Measurements from ENCODE around the gene EGFR.

The EGFR gene

DNA sequence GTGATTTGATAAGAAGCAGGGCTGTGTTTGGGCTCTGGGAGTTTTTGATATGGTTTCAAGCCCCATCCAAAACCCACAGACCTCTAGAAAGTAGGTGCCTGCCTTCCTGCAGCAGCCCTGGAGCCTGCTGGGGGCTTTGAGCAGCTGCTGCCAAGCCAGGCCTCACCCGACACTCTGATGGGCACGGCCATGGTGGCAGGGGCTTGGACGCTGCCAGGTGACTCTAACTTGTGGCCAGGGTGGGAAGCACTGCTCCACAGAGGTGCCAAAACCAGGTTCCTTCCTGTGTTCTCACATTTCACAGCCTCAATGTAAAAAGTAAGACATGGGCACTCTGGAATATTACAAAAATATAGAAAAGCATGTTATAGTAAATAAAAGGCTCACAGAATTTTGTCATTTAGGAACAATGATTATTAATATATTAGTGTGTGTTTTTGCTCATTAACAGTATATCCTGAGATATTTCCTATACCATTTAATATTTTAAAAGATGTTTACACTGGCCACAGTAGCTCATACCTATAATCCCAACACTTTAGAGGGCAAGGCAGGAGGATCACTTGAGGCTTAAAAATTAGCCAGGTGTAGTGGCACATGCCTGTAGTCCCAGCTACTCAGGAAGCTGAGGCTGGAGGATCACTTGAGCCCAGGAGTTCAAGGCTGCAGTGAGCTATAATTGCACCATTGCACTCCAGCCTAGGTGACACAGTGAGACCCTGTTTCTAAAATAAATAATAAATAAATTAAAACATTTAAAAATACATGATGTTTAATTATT lies 95.1 kb downstream of the EGFR start:
- intact Hi-C loops (cut with DNase I): no loop called here
- no peak for DNase-seq

DNA sequence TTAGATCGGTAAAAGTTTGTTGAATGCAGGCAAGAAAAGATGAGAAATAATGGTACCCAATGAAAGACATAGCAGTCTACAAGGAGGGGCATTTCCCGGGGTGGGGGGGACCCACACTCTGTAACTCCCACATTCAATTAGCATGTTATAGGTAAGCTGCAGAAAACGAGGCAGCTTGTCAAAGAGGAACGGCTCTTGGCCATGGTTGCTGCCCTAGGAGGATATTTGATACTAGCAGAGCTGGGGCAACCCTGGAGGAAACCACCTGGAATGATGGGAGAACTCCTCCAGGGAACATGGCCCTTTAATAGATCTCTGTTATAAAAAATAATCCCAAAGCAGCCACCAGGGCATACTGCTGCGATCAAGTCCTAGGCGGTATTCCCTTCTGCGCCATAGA lies 98.5 kb downstream of the EGFR start:
- intact Hi-C loops (cut with DNase I): no loop called here
- no peak for DNase-seq

DNA sequence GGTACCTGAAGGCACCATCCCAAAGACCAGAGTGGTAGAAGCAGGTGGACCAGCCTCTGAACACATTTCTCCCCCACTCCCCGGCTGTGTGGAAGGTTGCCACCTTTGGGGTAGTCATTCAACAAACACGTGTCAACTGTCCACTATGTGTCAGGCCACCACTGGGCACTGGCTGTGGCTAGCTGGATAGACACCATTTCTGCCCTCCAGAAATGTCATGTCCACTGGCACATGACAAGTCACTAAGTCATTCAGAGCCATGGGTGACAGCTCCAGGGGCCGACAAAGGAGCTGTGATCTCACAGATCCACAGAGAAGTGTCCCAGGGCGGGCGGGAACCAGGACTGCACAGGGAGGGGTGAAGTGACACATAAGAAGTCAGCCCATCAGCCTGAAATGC lies 99.6 kb downstream of the EGFR start:
- intact Hi-C loops (cut with DNase I): no loop called here
- peak in 1 of 10 donors; percentile 31 for DNase-seq

DNA sequence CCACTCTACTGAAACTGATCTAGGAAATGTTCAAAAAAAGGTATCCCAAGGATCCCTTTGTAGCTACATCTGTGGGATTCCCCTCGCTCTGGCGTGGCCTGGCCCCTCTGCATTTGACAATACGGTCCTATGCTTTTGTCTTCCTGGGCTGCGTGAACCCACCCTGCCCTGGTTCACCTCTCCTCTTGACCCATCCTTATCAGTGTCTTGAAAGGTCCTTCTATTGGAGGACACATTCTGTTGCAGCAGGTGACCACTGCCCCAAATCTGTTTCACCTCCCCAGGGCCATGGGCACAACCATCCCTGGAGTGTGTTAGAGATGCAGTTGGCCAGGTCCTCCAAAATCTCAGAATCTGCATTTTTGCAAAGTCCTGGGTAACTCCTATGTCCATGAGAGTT lies 100.8 kb downstream of the EGFR start:
- DNase-seq: no peak
- intact Hi-C loops (cut with DNase I): no loop called here

- intact Hi-C loops (cut with DNase I): no loop called here
- peak in 1 of 10 donors; percentile 42 for DNase-seq
Measured at GRCh38 chr7:55120074-55120473, 101.3 kb downstream of the EGFR start.

DNA sequence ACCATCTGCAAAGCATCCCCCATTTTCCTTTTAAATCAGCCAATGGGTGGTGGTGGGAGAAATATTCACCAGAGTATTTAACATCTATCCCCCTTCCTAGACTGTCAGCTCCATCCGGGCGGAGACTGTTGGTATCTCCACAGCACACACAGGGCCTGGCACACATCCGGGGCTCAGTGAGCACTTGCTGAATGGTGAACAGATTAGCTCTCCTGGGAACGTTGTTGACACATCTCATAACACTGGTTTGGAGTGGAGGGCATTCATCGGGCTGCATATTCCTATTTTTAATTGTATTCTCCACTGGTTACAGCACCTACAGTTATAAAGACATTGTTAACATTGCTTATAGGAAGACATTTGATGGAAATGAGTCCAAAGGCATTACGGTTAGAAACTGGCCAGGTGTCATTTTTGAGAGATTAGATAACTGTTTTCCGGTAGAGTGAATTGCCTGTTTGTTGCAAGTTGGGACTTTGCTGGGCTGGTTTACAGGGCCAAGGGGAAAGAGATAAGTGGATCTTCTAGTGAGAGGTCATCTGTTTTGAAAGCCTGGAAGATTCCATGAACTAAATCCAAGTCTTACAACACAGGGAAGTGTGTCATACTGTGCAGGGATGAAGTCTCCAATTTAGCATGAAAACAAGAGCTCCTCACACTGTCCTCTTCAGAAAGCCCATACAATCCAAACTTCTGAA lies 101.8 kb downstream of the EGFR start:
- no peak for DNase-seq
- intact Hi-C loops (cut with DNase I): no loop called here

DNA sequence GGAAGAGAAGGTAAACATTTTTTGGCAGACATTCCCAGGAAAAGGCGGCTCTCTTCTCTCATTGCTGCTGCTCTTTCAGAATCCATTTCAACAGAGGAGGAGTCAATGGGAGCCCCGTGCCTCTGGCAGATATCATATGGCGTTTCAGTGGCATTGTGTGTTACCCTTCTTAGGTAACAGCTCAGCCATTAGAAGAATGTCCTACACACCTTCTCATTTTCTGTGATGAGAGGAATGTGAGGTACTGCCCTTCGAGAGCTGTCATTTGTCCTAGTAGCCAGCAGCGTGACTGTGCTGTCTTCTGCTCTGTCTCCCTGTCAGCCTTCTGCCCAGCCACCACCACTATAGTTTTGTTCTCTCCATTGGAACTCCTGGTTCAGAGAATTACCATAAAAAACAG lies 102.4 kb downstream of the EGFR start:
- intact Hi-C loops (cut with DNase I): no loop called here
- DNase-seq: no peak

DNA sequence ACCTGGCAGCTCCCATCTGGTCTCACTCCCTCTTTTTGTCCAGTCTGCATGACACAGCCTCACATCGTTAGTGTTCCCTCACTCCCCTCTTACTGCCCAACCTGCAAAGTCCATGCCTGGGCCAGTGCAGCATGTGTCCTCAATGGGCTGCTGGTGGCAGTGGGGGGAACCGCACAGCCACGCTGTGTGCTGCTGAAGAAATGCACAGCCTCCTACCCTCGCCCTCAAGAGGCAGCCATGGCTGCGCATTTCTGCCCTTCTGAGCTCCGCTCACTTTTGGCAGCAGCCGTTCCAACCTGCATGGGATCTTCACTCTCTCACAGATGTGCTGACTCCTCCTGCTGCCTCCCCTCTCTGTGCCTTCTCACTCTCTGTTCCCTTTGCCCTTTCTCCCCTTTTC lies 103.4 kb downstream of the EGFR start:
- no peak for DNase-seq

DNA sequence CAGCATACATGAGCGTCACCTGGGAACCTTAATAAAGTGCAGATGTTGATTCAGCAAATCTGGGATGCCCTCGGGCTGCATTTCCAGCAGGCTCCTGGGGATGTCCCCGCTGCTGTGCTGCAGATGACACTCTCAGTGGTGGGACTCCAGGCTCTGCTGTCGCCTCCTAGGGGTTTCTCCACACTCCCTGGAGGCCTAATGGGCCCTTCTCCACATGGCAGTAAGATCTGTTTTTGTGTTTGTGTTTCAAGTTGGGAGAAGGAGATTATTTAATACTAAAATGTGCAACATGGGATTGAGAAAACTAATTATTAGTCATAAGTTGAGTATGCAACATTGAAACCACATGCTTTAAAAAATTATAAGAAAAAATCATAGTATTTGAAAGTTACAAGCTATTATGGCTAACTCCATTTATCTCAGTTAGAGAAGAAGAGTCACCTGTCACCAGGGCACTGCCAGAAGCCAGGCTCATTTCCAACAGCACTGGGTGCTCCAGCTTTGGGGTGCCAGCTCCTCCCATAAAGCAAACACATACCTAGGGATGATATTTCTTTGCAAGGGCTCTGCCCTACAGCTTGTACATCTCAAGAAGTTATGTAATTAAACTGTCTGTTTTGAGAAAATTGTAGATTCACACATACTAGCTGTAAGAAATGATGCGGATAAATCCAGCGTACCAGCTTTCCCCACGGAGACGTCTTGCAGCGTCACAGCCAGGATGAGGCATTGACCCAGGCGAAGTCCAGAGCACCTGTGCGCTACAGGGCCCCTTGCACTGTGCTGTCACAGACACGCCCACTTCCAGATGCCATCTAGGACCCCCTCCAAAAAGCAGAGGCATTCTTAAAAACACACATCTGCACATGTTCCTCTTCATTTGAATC lies 106.4 kb downstream of the EGFR start:
- DNase-seq: peak in 1 of 10 donors; percentile 70
- intact Hi-C loops (cut with DNase I): no loop called here

More for the DNA sequence above, 103.4 kb downstream of the EGFR start:
- intact Hi-C loops (cut with DNase I): no loop called here

DNA sequence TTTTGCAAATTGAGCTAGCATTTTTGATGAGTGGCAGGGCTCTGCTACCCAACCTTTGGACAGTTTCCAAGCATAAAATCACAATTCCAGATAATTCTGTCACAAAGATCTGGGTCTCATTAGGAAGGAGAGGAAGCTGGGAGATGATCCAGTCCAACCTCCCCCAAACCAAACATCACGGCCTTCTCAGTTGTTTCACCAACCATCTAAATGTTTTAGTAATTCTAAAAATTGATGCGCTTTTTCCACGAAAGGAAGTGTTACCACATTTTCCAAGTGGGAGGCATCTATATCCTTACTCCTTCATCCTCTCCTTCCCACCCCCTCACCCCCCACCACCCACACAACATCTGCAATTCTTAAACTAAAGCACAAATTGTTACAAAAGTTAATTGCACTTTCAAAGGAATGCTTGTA lies 108.3 kb downstream of the EGFR start:
- intact Hi-C loops (cut with DNase I): no loop called here
- no peak for DNase-seq

GRCh38 chr7:55127622-55128081 lies 108.8 kb downstream of the EGFR start:
- intact Hi-C loops (cut with DNase I): no loop called here
- DNase-seq: no peak

DNA sequence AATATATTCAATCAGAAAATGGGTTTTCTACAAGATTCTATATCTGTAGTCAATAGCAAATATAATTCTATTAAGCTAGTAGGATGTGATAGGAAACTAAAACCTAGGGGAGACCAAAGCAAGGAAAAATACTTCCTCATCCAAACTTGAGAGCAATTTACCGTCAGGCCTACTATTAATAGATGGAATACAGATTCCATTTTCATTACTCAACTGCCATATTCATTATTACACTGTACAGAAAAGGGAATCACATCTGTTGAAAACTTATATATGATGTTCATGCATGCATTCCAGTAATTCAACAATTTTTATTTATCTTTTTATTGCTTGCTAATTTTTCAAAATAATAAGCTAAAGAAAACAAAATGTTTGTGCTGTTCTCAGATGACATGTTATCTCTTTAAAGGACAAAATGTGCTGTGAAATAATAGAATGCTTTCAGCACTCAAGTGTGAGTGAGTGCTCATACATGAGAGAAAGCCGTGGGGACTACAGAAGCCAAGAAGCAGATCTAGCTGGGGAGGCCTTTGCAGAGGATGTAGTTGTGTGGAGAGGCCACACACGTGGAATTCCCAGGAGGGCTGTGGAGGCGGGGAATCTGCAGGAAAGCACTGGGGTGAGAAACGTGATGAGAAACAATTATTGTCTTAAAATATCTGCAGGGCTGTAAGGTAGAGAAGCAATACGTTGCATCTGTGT lies 110.0 kb downstream of the EGFR start:
- intact Hi-C loops (cut with DNase I): no loop called here
- DNase-seq: no peak

- intact Hi-C loops (cut with DNase I): no loop called here
- no peak for DNase-seq
Measured at GRCh38 chr7:55129541-55130394, 111.0 kb downstream of the EGFR start.

GRCh38 chr7:55130395-55131141 lies 111.8 kb downstream of the EGFR start:
- peak in 4 of 10 donors; percentile 27 to 88 (median 28) for DNase-seq
- intact Hi-C loops (cut with DNase I): no loop called here

GRCh38 chr7:55131142-55131929 lies 112.5 kb downstream of the EGFR start:
- DNase-seq: no peak
- intact Hi-C loops (cut with DNase I): no loop called here

DNA sequence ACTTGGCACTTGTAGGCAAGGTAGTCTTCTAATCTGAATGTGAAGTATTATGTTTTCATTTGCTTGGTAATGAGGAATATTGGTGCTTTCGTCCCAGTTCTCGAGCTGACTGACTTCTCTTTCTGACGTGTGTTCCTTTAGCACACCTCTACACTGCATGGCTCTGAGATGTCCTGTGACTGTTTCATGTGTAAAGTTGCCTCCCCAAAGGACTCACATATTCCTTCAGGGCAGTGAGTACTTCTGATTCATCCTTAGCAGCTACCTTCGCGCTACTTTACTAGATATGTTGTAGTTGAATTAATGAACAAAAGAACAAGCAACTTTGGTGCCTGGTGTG lies 113.7 kb downstream of the EGFR start:
- DNase-seq: no peak
- intact Hi-C loops (cut with DNase I): no loop called here

- intact Hi-C loops (cut with DNase I): no loop called here
- DNase-seq: no peak
Measured at GRCh38 chr7:55132890-55133551, 114.2 kb downstream of the EGFR start.
